HG03558 (cell line): ENCODE results near the gene PIP4K2C.
"Not testable (repeated sequence)": the region's sequence is repeated elsewhere in the genome, so short reads cannot be mapped to it uniquely, and the experiment has no call there.

Source experiments
- ATAC-seq: cut with Tn5 transposase; IDR thresholded peaks from one replicate; pipeline ENCODE4 v1.9.1; 2021; ENCODE audit warnings: moderate number of reproducible peaks; ENCODE audit not compliant: unreplicated experiment; ENCODE audit errors: extremely low read depth

The PIP4K2C gene

GRCh38 chr12:57554897-57555296, 36.1 kb upstream of the PIP4K2C start:
- no peak for ATAC-seq

- ATAC-seq: no peak
Measured at GRCh38 chr12:57558864-57559263, 32.1 kb upstream of the PIP4K2C start.

GRCh38 chr12:57560516-57560915, 30.5 kb upstream of the PIP4K2C start:
- no peak for ATAC-seq

GRCh38 chr12:57561117-57561516, 29.9 kb upstream of the PIP4K2C start:
- not testable (repeated sequence) for ATAC-seq

GRCh38 chr12:57563358-57563757, 27.6 kb upstream of the PIP4K2C start:
- no peak for ATAC-seq

GRCh38 chr12:57564178-57564740, 26.7 kb upstream of the PIP4K2C start:
- no peak for ATAC-seq

GRCh38 chr12:57568838-57569237, 22.2 kb upstream of the PIP4K2C start:
- ATAC-seq: no peak

GRCh38 chr12:57569858-57570257, 21.1 kb upstream of the PIP4K2C start:
- ATAC-seq: no peak

GRCh38 chr12:57570438-57570837, 20.6 kb upstream of the PIP4K2C start:
- ATAC-seq: not testable (repeated sequence)

GRCh38 chr12:57571926-57572762, 18.8 kb upstream of the PIP4K2C start:
- ATAC-seq: no peak

- no peak for ATAC-seq
Measured at GRCh38 chr12:57574795-57575194, 16.2 kb upstream of the PIP4K2C start.

- ATAC-seq: no peak
Measured at GRCh38 chr12:57575771-57576612, 15.0 kb upstream of the PIP4K2C start.

GRCh38 chr12:57576613-57577160, 14.3 kb upstream of the PIP4K2C start:
- ATAC-seq: no peak

GRCh38 chr12:57577981-57578758, 12.8 kb upstream of the PIP4K2C start:
- ATAC-seq: no peak

- ATAC-seq: no peak
Measured at GRCh38 chr12:57579011-57579410, 12.0 kb upstream of the PIP4K2C start.

GRCh38 chr12:57579677-57580465, 11.1 kb upstream of the PIP4K2C start:
- no peak for ATAC-seq

- ATAC-seq: no peak
Measured at GRCh38 chr12:57580466-57580795, 10.6 kb upstream of the PIP4K2C start.

GRCh38 chr12:57581802-57582201, 9.2 kb upstream of the PIP4K2C start:
- ATAC-seq: no peak

- ATAC-seq: no peak
Measured at GRCh38 chr12:57582440-57582839, 8.6 kb upstream of the PIP4K2C start.
